GM12874 (cell line): ENCODE measurements around the gene JPH2.

Experiments
- CTCF ChIP-seq: IDR thresholded peaks from 2 replicates; pipeline ENCODE4 v1.5.1; 2011; ENCODE audit warnings: low read depth, mild to moderate bottlenecking, control low read depth, low read length, moderate library complexity; ENCODE audit not compliant: insufficient read depth

The JPH2 gene

GRCh38 chr20:44126445-44126844, 60.5 kb downstream of the JPH2 start:
- no peak for TF ChIP-seq CTCF

GRCh38 chr20:44125332-44126127, 61.5 kb downstream of the JPH2 start:
- TF ChIP-seq CTCF = no peak

- TF ChIP-seq CTCF = no peak
These were observed 63.0 kb downstream of the JPH2 start for GRCh38 chr20:44123874-44124535.

- no peak for TF ChIP-seq CTCF
These were observed 63.7 kb downstream of the JPH2 start for GRCh38 chr20:44123251-44123650.

- TF ChIP-seq CTCF = no peak
These were observed 66.1 kb downstream of the JPH2 start for GRCh38 chr20:44120676-44121425.

- no peak for TF ChIP-seq CTCF
These were observed 68.6 kb downstream of the JPH2 start for GRCh38 chr20:44118185-44119033.
